ENCODE data around the gene PSRC1. TPM values are rescaled to one million over a fixed set of nuclear protein-coding genes. Genes with fewer than 3 reads are reported as not detected.

PSRC1 gene
- total and polyA plus RNA-seq, 2 experiments from 2014 or later = 55.0 to 61.1 TPM

DNA sequence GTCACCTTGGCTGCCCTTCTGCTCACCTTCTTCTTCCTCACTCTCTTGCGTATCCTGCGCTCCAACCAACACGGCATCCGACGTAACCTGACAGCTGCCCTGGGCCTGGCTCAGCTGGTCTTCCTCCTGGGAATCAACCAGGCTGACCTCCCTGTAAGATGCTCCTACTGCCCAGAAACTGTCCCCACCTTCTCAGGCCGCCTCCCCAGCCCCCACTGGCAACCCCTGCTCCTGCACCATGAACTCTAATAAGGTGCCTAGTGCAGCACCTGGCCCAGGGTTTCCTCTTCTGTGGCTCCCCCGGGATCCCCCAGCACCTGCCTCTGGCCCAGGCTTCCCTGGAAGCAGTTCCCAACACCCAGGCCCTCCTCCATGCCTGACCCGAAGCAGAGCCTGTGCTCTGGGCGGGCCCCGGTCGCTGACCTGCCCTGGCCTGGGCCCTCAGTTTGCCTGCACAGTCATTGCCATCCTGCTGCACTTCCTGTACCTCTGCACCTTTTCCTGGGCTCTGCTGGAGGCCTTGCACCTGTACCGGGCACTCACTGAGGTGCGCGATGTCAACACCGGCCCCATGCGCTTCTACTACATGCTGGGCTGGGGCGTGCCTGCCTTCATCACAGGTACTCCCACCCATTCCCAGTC is 12.8 kb downstream of the PSRC1 start:
- Histone ChIP-seq H3K79me2 (replicated peaks; ENCODE audit: insufficient read depth) (no peaks in the 10 kb centered on the region), H3K4me2 (no peak overlapping the region), H3K4me3 (no peak overlapping the region), H3F3A (replicated peaks; ENCODE audit: low read depth) (peaks cover 3% of the 10 kb centered on the region; the same call in 1 of the 2 replicates), H4K20me1 (replicated peaks; ENCODE audit: insufficient read depth) (no peaks in the 10 kb centered on the region), H3K36me3 (ENCODE audit: insufficient read depth) (no peaks in the 10 kb centered on the region), H3K9me2 (ENCODE audit: insufficient read depth) (no peaks in the 10 kb centered on the region), H2AFZ (no peak overlapping the region), H3K4me1 (ENCODE audit: insufficient read depth) (peaks cover 12% of the 10 kb centered on the region), H3K27me3 (ENCODE audit: insufficient read depth) (no peaks in the 10 kb centered on the region), H3K27ac (ENCODE audit: low read depth) (no peak overlapping the region)
- DNase-seq (ENCODE audit: low spot score) (no peak), ATAC-seq (no peak)
- Mint-ChIP-seq H3K4me3 (no peak overlapping the region), H3K27me3 (ENCODE audit: insufficient read depth, low read depth, poor library complexity) (peaks cover 7% of the 10 kb centered on the region), H3K27ac (no peak overlapping the region), H3K4me1 (peaks cover 13% of the 10 kb centered on the region), H3K9me3 (no peaks in the 10 kb centered on the region; the same call in 2 of the 3 replicates), H3K36me3 (ENCODE audit: low read depth) (peaks cover 18% of the 10 kb centered on the region)
- TF ChIP-seq CREB1 (CRISPR knock-in tag; IDR thresholded peaks at IDR 0.05; ENCODE audit: low read depth) (no peak), EZH2phosphoT487 (IDR thresholded peaks at IDR 0.05; ENCODE audit: unreplicated experiment) (no peak), EZH2 (IDR thresholded peaks at IDR 0.05; ENCODE audit: low read depth, unreplicated experiment) (no peak), JUNB (IDR thresholded peaks at IDR 0.05; ENCODE audit: unreplicated experiment) (no peak)

GRCh38 chr1:109269212-109269980 is 13.5 kb downstream of the PSRC1 start:
- peaks cover 18% of the 10 kb centered on the region for H3K36me3 Mint-ChIP-seq (ENCODE audit: low read depth)
- ATAC-seq (no peak), DNase-seq (ENCODE audit: low spot score) (no peak)
- no peak overlapping the region for H3K4me3 ChIP-seq
- TF ChIP-seq ZNF114 (CRISPR knock-in tag; IDR thresholded peaks at IDR 0.05) (no peak), CREB1 (CRISPR knock-in tag; IDR thresholded peaks at IDR 0.05; ENCODE audit: low read depth) (no peak), EZH2 (IDR thresholded peaks at IDR 0.05; ENCODE audit: low read depth, unreplicated experiment) (no peak), ZNF331 (CRISPR knock-in tag; IDR thresholded peaks at IDR 0.05; ENCODE audit: low read depth) (no peak), STAT1 (IDR thresholded peaks at IDR 0.05; ENCODE audit: unreplicated experiment) (no peak), NANOG (IDR thresholded peaks at IDR 0.05; ENCODE audit: borderline replicate concordance) (no peak), CTCF (conservative IDR thresholded peaks at IDR 0.05; ENCODE audit: low read depth in 2 of 2) (no peak)
- H3K27me3 Mint-ChIP-seq (ENCODE audit: insufficient read depth, low read depth, poor library complexity) = peaks cover 7% of the 10 kb centered on the region
- no peak overlapping the region for H3K4me3 Mint-ChIP-seq
- no peaks in the 10 kb centered on the region for H3K79me2 ChIP-seq (replicated peaks; ENCODE audit: insufficient read depth)
- no peak overlapping the region for H3K27ac Mint-ChIP-seq
- no peaks in the 10 kb centered on the region for H3K27me3 ChIP-seq (ENCODE audit: insufficient read depth)
- H3K9me3 Mint-ChIP-seq = no peaks in the 10 kb centered on the region; the same call in 2 of the 3 replicates
- peaks cover 7% of the 10 kb centered on the region for H3K4me1 Mint-ChIP-seq
- no peak overlapping the region for H2AFZ ChIP-seq
- H3K4me1 ChIP-seq (ENCODE audit: insufficient read depth) = peaks cover 6% of the 10 kb centered on the region
- no peaks in the 10 kb centered on the region for H4K20me1 ChIP-seq (replicated peaks; ENCODE audit: insufficient read depth)
- no peaks in the 10 kb centered on the region for H3K36me3 ChIP-seq (ENCODE audit: insufficient read depth)
- no peaks in the 10 kb centered on the region for H3K9me2 ChIP-seq (ENCODE audit: insufficient read depth)
- no peak overlapping the region for H3K4me2 ChIP-seq
- no peak overlapping the region for H3K27ac ChIP-seq (ENCODE audit: low read depth)
- H3F3A ChIP-seq (replicated peaks; ENCODE audit: low read depth) = peaks cover 3% of the 10 kb centered on the region; the same call in 1 of the 2 replicates

Measured in GM23338 (cell line).